ENCODE data around the gene KAZN. TPM values are rescaled to one million over a fixed set of nuclear protein-coding genes. Genes with fewer than 3 reads are reported as not detected.

KAZN gene
- polyA plus RNA-seq, 1 donor from 2014 or later = 20.6 TPM

GRCh38 chr1:15118579-15118978 is 520.1 kb downstream of the KAZN start:
- H3K4me2 ChIP-seq (ENCODE audit: low read length) = no peak overlapping the region
- H3K27ac ChIP-seq (ENCODE audit: low read length) = no peak overlapping the region
- no peaks in the 10 kb centered on the region for H4K20me1 ChIP-seq (ENCODE audit: insufficient read depth)
- no peak overlapping the region for H3K4me3 ChIP-seq (ENCODE audit: low read length)
- no peak overlapping the region for H2AFZ ChIP-seq (ENCODE audit: low read depth, low read length)
- H3K79me2 ChIP-seq (replicated peaks; ENCODE audit: insufficient read depth, low read length) = no peaks in the 10 kb centered on the region
- no peaks in the 10 kb centered on the region for H3K27me3 ChIP-seq (ENCODE audit: insufficient read depth, low read depth, low read length)
- H3K36me3 ChIP-seq (ENCODE audit: insufficient read depth, low read length) = no peaks in the 10 kb centered on the region
- H3F3A ChIP-seq (ENCODE audit: insufficient read depth, low read length, poor library complexity, severe bottlenecking) = no peaks in the 10 kb centered on the region
- H3K9me3 ChIP-seq (ENCODE audit: low read length) = no peaks in the 10 kb centered on the region
- TF ChIP-seq, protein P1, sequence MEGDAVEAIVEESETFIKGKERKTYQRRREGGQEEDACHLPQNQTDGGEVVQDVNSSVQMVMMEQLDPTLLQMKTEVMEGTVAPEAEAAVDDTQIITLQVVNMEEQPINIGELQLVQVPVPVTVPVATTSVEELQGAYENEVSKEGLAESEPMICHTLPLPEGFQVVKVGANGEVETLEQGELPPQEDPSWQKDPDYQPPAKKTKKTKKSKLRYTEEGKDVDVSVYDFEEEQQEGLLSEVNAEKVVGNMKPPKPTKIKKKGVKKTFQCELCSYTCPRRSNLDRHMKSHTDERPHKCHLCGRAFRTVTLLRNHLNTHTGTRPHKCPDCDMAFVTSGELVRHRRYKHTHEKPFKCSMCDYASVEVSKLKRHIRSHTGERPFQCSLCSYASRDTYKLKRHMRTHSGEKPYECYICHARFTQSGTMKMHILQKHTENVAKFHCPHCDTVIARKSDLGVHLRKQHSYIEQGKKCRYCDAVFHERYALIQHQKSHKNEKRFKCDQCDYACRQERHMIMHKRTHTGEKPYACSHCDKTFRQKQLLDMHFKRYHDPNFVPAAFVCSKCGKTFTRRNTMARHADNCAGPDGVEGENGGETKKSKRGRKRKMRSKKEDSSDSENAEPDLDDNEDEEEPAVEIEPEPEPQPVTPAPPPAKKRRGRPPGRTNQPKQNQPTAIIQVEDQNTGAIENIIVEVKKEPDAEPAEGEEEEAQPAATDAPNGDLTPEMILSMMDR (IDR thresholded peaks at IDR 0.05; ENCODE audit: poor library complexity, severe bottlenecking) = no peak
- no peak for TF ChIP-seq SMC3 (conservative IDR thresholded peaks at IDR 0.05; ENCODE audit: poor library complexity)
- TF ChIP-seq, protein P2, sequence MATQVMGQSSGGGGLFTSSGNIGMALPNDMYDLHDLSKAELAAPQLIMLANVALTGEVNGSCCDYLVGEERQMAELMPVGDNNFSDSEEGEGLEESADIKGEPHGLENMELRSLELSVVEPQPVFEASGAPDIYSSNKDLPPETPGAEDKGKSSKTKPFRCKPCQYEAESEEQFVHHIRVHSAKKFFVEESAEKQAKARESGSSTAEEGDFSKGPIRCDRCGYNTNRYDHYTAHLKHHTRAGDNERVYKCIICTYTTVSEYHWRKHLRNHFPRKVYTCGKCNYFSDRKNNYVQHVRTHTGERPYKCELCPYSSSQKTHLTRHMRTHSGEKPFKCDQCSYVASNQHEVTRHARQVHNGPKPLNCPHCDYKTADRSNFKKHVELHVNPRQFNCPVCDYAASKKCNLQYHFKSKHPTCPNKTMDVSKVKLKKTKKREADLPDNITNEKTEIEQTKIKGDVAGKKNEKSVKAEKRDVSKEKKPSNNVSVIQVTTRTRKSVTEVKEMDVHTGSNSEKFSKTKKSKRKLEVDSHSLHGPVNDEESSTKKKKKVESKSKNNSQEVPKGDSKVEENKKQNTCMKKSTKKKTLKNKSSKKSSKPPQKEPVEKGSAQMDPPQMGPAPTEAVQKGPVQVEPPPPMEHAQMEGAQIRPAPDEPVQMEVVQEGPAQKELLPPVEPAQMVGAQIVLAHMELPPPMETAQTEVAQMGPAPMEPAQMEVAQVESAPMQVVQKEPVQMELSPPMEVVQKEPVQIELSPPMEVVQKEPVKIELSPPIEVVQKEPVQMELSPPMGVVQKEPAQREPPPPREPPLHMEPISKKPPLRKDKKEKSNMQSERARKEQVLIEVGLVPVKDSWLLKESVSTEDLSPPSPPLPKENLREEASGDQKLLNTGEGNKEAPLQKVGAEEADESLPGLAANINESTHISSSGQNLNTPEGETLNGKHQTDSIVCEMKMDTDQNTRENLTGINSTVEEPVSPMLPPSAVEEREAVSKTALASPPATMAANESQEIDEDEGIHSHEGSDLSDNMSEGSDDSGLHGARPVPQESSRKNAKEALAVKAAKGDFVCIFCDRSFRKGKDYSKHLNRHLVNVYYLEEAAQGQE (IDR thresholded peaks at IDR 0.05; ENCODE audit: borderline replicate concordance) = no peak
- no peak for TF ChIP-seq RAD21 (conservative IDR thresholded peaks at IDR 0.05)
- no peak for TF ChIP-seq EP300 (conservative IDR thresholded peaks at IDR 0.05; ENCODE audit: poor library complexity, severe bottlenecking)
- no peak for TF ChIP-seq TAF1 (IDR thresholded peaks at IDR 0.05; ENCODE audit: low read depth)
- no peak for TF ChIP-seq POLR2AphosphoS5 (IDR thresholded peaks at IDR 0.05)
- no peak for TF ChIP-seq EZH2 (IDR thresholded peaks at IDR 0.05; ENCODE audit: borderline replicate concordance, insufficient read depth, low read length, poor library complexity, severe bottlenecking)
- TF ChIP-seq MXI1 (conservative IDR thresholded peaks at IDR 0.05; ENCODE audit: poor library complexity, severe bottlenecking) = no peak
- no peak overlapping the region for H3K9ac ChIP-seq (ENCODE audit: low read length)
- H3K9me2 ChIP-seq (ENCODE audit: insufficient read depth, low read length) = no peaks in the 10 kb centered on the region

- no peaks in the 10 kb centered on the region for H3K9me3 ChIP-seq (ENCODE audit: low read length)
- H3K4me3 ChIP-seq (ENCODE audit: low read length) = no peak overlapping the region
- TF ChIP-seq MXI1 (conservative IDR thresholded peaks at IDR 0.05; ENCODE audit: poor library complexity, severe bottlenecking) (no peak), EP300 (conservative IDR thresholded peaks at IDR 0.05; ENCODE audit: poor library complexity, severe bottlenecking) (no peak), SMC3 (conservative IDR thresholded peaks at IDR 0.05; ENCODE audit: poor library complexity) (no peak), EZH2 (IDR thresholded peaks at IDR 0.05; ENCODE audit: borderline replicate concordance, insufficient read depth, low read length, poor library complexity, severe bottlenecking) (no peak), POLR2AphosphoS5 (IDR thresholded peaks at IDR 0.05) (no peak), TAF1 (IDR thresholded peaks at IDR 0.05; ENCODE audit: low read depth) (no peak), RAD21 (conservative IDR thresholded peaks at IDR 0.05) (no peak)
- TF ChIP-seq, protein P2 (IDR thresholded peaks at IDR 0.05; ENCODE audit: borderline replicate concordance) = no peak
- TF ChIP-seq, protein P1 (IDR thresholded peaks at IDR 0.05; ENCODE audit: poor library complexity, severe bottlenecking) = no peak
- no peak overlapping the region for H3K4me2 ChIP-seq (ENCODE audit: low read length)
- no peaks in the 10 kb centered on the region for H3K79me2 ChIP-seq (replicated peaks; ENCODE audit: insufficient read depth, low read length)
- no peaks in the 10 kb centered on the region for H3K27me3 ChIP-seq (ENCODE audit: insufficient read depth, low read depth, low read length)
- no peak overlapping the region for H3K9ac ChIP-seq (ENCODE audit: low read length)
- no peak overlapping the region for H2AFZ ChIP-seq (ENCODE audit: low read depth, low read length)
- no peaks in the 10 kb centered on the region for H3K36me3 ChIP-seq (ENCODE audit: insufficient read depth, low read length)
- H3F3A ChIP-seq (ENCODE audit: insufficient read depth, low read length, poor library complexity, severe bottlenecking) = no peaks in the 10 kb centered on the region
- H3K9me2 ChIP-seq (ENCODE audit: insufficient read depth, low read length) = no peaks in the 10 kb centered on the region
- H3K27ac ChIP-seq (ENCODE audit: low read length) = no peak overlapping the region
- H4K20me1 ChIP-seq (ENCODE audit: insufficient read depth) = no peaks in the 10 kb centered on the region
Measured at GRCh38 chr1:15120251-15120945, 521.9 kb downstream of the KAZN start.
